NCI-H2171 treated with DMSO at 0.1 percent for 48 hours (cell line): Measurements from ENCODE around the gene VSIG10.
"Not testable (repeated sequence)": the region's sequence is repeated elsewhere in the genome, so short reads cannot be mapped to it uniquely, and the experiment has no call there.

Experiments used
- DNase-seq: peaks from one replicate; lab custom pipeline; 2025; lab: John Stamatoyannopoulos, UW

VSIG10 gene

GRCh38 chr12:118103601-118104382, at the start of gene VSIG10:
Gene VSIG10, minus strand, starts transcription at chr12:118104011. Its CDS starts 340 bp downstream, at chr12:118103671.
- peak; percentile 65 for DNase-seq

GRCh38 chr12:118151755-118152154, 47.9 kb upstream of the VSIG10 start:
- no peak for DNase-seq

GRCh38 chr12:118150625-118151024, 46.8 kb upstream of the VSIG10 start:
- DNase-seq = no peak

GRCh38 chr12:118148287-118148686, 44.5 kb upstream of the VSIG10 start:
- DNase-seq = no peak

GRCh38 chr12:118145798-118146156, 42.0 kb upstream of the VSIG10 start:
- no peak for DNase-seq

GRCh38 chr12:118145113-118145797, 41.4 kb upstream of the VSIG10 start:
- DNase-seq = peak; percentile 97

- no peak for DNase-seq
Measured at GRCh38 chr12:118144499-118144898, 40.7 kb upstream of the VSIG10 start.

- no peak for DNase-seq
Measured at GRCh38 chr12:118140825-118141224, 37.0 kb upstream of the VSIG10 start.

- no peak for DNase-seq
Measured at GRCh38 chr12:118137148-118137678, 33.4 kb upstream of the VSIG10 start.

- DNase-seq = no peak
Measured at GRCh38 chr12:118136559-118137003, 32.8 kb upstream of the VSIG10 start.

GRCh38 chr12:118135788-118136558, 32.2 kb upstream of the VSIG10 start, which contains the start of gene PEBP1:
Gene PEBP1, plus strand, starts transcription at chr12:118136124. Its CDS starts 86 bp downstream, at chr12:118136210.
- peak; percentile 93 for DNase-seq

GRCh38 chr12:118129436-118129835, 25.6 kb upstream of the VSIG10 start:
- DNase-seq = not testable (repeated sequence)

- DNase-seq = no peak
Measured at GRCh38 chr12:118127867-118128266, 24.1 kb upstream of the VSIG10 start.

- no peak for DNase-seq
Measured at GRCh38 chr12:118126119-118126757, 22.4 kb upstream of the VSIG10 start.

GRCh38 chr12:118125743-118126118, 21.9 kb upstream of the VSIG10 start:
- DNase-seq = no peak

- no peak for DNase-seq
Measured at GRCh38 chr12:118124333-118124874, 20.6 kb upstream of the VSIG10 start.

- DNase-seq = no peak
Measured at GRCh38 chr12:118122264-118122663, 18.5 kb upstream of the VSIG10 start.

GRCh38 chr12:118120579-118121363, 17.0 kb upstream of the VSIG10 start:
- peak; percentile 51 for DNase-seq

- DNase-seq = no peak
Measured at GRCh38 chr12:118119449-118119879, 15.7 kb upstream of the VSIG10 start.

- no peak for DNase-seq
Measured at GRCh38 chr12:118109088-118109487, 5.3 kb upstream of the VSIG10 start.

- DNase-seq = no peak
Measured at GRCh38 chr12:118107694-118108093, 3.9 kb upstream of the VSIG10 start.
